Activated T-helper 1 cell treated with anti-CD3 and anti-CD28 coated beads, Interleukin-12 subunit alpha, Interleukin-12 subunit beta, Interleukin-2, Interleukin-4 antibody, amounts not matched to agents 30 ng/mL and 10 ng/mL and 1 ng/mL, durations not matched to agents 14 hours and 24 hours and 36 hours (primary cell): ENCODE measurements around the gene EPHA2. TPM values are rescaled to one million over a fixed set of nuclear protein-coding genes. Genes with fewer than 3 reads are reported as not detected.

ENCODE experiments used
- DNase-seq: peaks from one replicate; pipeline ENCODE4 v3.0.0; 2021; ENCODE audit warnings: low spot score
- H3K27ac Mint-ChIP-seq: one replicate; pipeline ENCODE4 v1.8.0; 2021; ENCODE audit warnings: mild to moderate bottlenecking, mixed read lengths
- H3K27me3 Mint-ChIP-seq: one replicate; pipeline ENCODE4 v1.8.0; 2022; ENCODE audit warnings: mild to moderate bottlenecking, moderate library complexity, mixed read lengths; ENCODE audit not compliant: insufficient read depth
- H3K36me3 Mint-ChIP-seq: one replicate; pipeline ENCODE4 v1.8.0; 2021; ENCODE audit warnings: low read depth, mixed read lengths
- H3K4me1 Mint-ChIP-seq: one replicate; pipeline ENCODE4 v1.8.0; 2021; ENCODE audit warnings: low read depth, mixed read lengths
- H3K4me3 Mint-ChIP-seq: one replicate; pipeline ENCODE4 v1.8.0; 2021; ENCODE audit warnings: mild to moderate bottlenecking, moderate library complexity, mixed read lengths
- H3K9me3 Mint-ChIP-seq: one replicate; pipeline ENCODE4 v1.8.0; 2021; ENCODE audit warnings: mixed read lengths
- intact Hi-C: fragments of 100-400 bp; cut with micrococcal nuclease; formaldehyde crosslinking; loops from one replicate; pipeline ENCODE4 v1.15.1; 2024
- total RNA-seq: library from RNA; stranded (reverse); gene quantifications from 2 replicates; pipeline ENCODE4 v1.2.3, GENCODE V29; 2022

Gene EPHA2
- total RNA-seq, 1 donor from 2014 or later = not detected

- Mint-ChIP-seq H3K4me1 (no peaks in the 10 kb centered on the region), H3K4me3 (no peak overlapping the region), H3K9me3 (no peaks in the 10 kb centered on the region), H3K27me3 (peaks cover 3% of the 10 kb centered on the region), H3K36me3 (no peaks in the 10 kb centered on the region), H3K27ac (no peak overlapping the region)
- intact Hi-C loops = no loop called here
- DNase-seq = no peak
Measured at GRCh38 chr1:16147156-16147926, 8.5 kb downstream of the EPHA2 start.

- intact Hi-C loops = no loop called here
- no peaks in the 10 kb centered on the region for H3K4me1 Mint-ChIP-seq
- no peaks in the 10 kb centered on the region for H3K9me3 Mint-ChIP-seq
- DNase-seq = no peak
- no peak overlapping the region for H3K4me3 Mint-ChIP-seq
- peaks cover 3% of the 10 kb centered on the region for H3K27me3 Mint-ChIP-seq
- no peaks in the 10 kb centered on the region for H3K36me3 Mint-ChIP-seq
- no peak overlapping the region for H3K27ac Mint-ChIP-seq
Measured at GRCh38 chr1:16146279-16147155, 9.4 kb downstream of the EPHA2 start.

- no peak overlapping the region for H3K4me3 Mint-ChIP-seq
- intact Hi-C loops = no loop called here
- H3K36me3 Mint-ChIP-seq = no peaks in the 10 kb centered on the region
- no peak overlapping the region for H3K27ac Mint-ChIP-seq
- DNase-seq = no peak
- peaks cover 3% of the 10 kb centered on the region for H3K27me3 Mint-ChIP-seq
- no peaks in the 10 kb centered on the region for H3K9me3 Mint-ChIP-seq
- H3K4me1 Mint-ChIP-seq = peaks cover 4% of the 10 kb centered on the region
Measured at GRCh38 chr1:16145662-16146278, 10.1 kb downstream of the EPHA2 start.

- Mint-ChIP-seq H3K36me3 (no peaks in the 10 kb centered on the region), H3K27ac (no peak overlapping the region), H3K4me1 (peaks cover 5% of the 10 kb centered on the region), H3K27me3 (peaks cover 3% of the 10 kb centered on the region), H3K4me3 (no peak overlapping the region), H3K9me3 (no peaks in the 10 kb centered on the region)
- DNase-seq = no peak
- intact Hi-C loops = no loop called here
Measured at GRCh38 chr1:16145030-16145661, 10.7 kb downstream of the EPHA2 start.

- H3K36me3 Mint-ChIP-seq = no peaks in the 10 kb centered on the region
- peaks cover 8% of the 10 kb centered on the region for H3K4me1 Mint-ChIP-seq
- intact Hi-C loops = no loop called here
- H3K4me3 Mint-ChIP-seq = no peak overlapping the region
- peaks cover 3% of the 10 kb centered on the region for H3K27me3 Mint-ChIP-seq
- H3K27ac Mint-ChIP-seq = no peak overlapping the region
- DNase-seq = no peak
- H3K9me3 Mint-ChIP-seq = no peaks in the 10 kb centered on the region
Measured at GRCh38 chr1:16144325-16145029, 11.4 kb downstream of the EPHA2 start.

- intact Hi-C loops = no loop called here
- H3K27me3 Mint-ChIP-seq = peaks cover 4% of the 10 kb centered on the region
- no peak overlapping the region for H3K27ac Mint-ChIP-seq
- no peak for DNase-seq
- H3K36me3 Mint-ChIP-seq = no peaks in the 10 kb centered on the region
- H3K4me3 Mint-ChIP-seq = no peak overlapping the region
- peaks cover 11% of the 10 kb centered on the region for H3K4me1 Mint-ChIP-seq
- no peaks in the 10 kb centered on the region for H3K9me3 Mint-ChIP-seq
Measured at GRCh38 chr1:16143566-16144324, 12.1 kb downstream of the EPHA2 start.

- DNase-seq = no peak
- H3K9me3 Mint-ChIP-seq = no peaks in the 10 kb centered on the region
- no peak overlapping the region for H3K4me3 Mint-ChIP-seq
- peaks cover 7% of the 10 kb centered on the region for H3K27me3 Mint-ChIP-seq
- H3K36me3 Mint-ChIP-seq = no peaks in the 10 kb centered on the region
- H3K4me1 Mint-ChIP-seq = peaks cover 11% of the 10 kb centered on the region
- intact Hi-C loops = no loop called here
- no peak overlapping the region for H3K27ac Mint-ChIP-seq
Measured at GRCh38 chr1:16143005-16143565, 12.8 kb downstream of the EPHA2 start.

GRCh38 chr1:16142383-16142995 lies 13.4 kb downstream of the EPHA2 start:
- intact Hi-C loops = no loop called here
- Mint-ChIP-seq H3K27me3 (peaks cover 7% of the 10 kb centered on the region), H3K36me3 (no peaks in the 10 kb centered on the region), H3K9me3 (no peaks in the 10 kb centered on the region), H3K4me1 (peaks cover 11% of the 10 kb centered on the region), H3K27ac (no peak overlapping the region), H3K4me3 (no peak overlapping the region)
- no peak for DNase-seq

GRCh38 chr1:16141573-16142336 lies 14.1 kb downstream of the EPHA2 start:
- DNase-seq = no peak
- Mint-ChIP-seq H3K27me3 (peaks cover 7% of the 10 kb centered on the region), H3K27ac (no peak overlapping the region), H3K4me3 (no peak overlapping the region), H3K4me1 (peaks cover 11% of the 10 kb centered on the region), H3K9me3 (no peaks in the 10 kb centered on the region), H3K36me3 (no peaks in the 10 kb centered on the region)
- intact Hi-C loops = no loop called here

GRCh38 chr1:16140068-16140596 lies 15.7 kb downstream of the EPHA2 start:
- peaks cover 7% of the 10 kb centered on the region for H3K27me3 Mint-ChIP-seq
- no peak for DNase-seq
- peaks cover 11% of the 10 kb centered on the region for H3K4me1 Mint-ChIP-seq
- H3K4me3 Mint-ChIP-seq = no peak overlapping the region
- intact Hi-C loops = no loop called here
- H3K9me3 Mint-ChIP-seq = no peaks in the 10 kb centered on the region
- H3K36me3 Mint-ChIP-seq = no peaks in the 10 kb centered on the region
- no peak overlapping the region for H3K27ac Mint-ChIP-seq
